GM12878 (cell line): ENCODE measurements around the gene RABEP1. TPM values are rescaled to one million over a fixed set of nuclear protein-coding genes. Genes with fewer than 3 reads are reported as not detected.

Experiments used
- ATF3 ChIP-seq: IDR thresholded peaks from 2 replicates; pipeline ENCODE4 v1.6.1; 2011; ENCODE audit warnings: low read depth, mild to moderate bottlenecking, low read length, moderate library complexity, borderline replicate concordance; ENCODE audit errors: extremely low read depth
- BCL3 ChIP-seq: IDR thresholded peaks from 2 replicates; pipeline ENCODE4 v1.6.1; 2011; ENCODE audit warnings: borderline replicate concordance, low read depth, mild to moderate bottlenecking, moderate library complexity, low read length; ENCODE audit not compliant: insufficient read depth, poor library complexity, severe bottlenecking
- CHD1 ChIP-seq: IDR thresholded peaks from 2 replicates; pipeline ENCODE4 v1.6.1; 2012; ENCODE audit warnings: low read depth, low read length, improper control_type of control experiment
- EGR1 ChIP-seq, 2 experiments: IDR thresholded peaks; 1 replicate in 1 of 2; 2 replicates in 1 of 2; pipeline ENCODE4 v1.6.1; 2011 to 2012; ENCODE audit warnings: low read depth in 2 of 2, low read length in 2 of 2, borderline replicate concordance in 1 of 2, mild to moderate bottlenecking in 1 of 2, moderate library complexity in 1 of 2
- HDGF ChIP-seq: fragments of 450-650 bp; IDR thresholded peaks from 2 replicates; pipeline ENCODE4 v1.6.1; 2016; ENCODE audit warnings: antibody characterized with exemption
- IKZF2 ChIP-seq, 2 experiments: fragments of 450-650 bp; IDR thresholded peaks; 2 replicates each; pipeline ENCODE4 v1.6.1; 2017; ENCODE audit warnings: mild to moderate bottlenecking in 2 of 2, moderate library complexity in 2 of 2
- MTA3 ChIP-seq: IDR thresholded peaks from 2 replicates; pipeline ENCODE4 v1.6.1; 2012; ENCODE audit warnings: low read length, inconsistent platforms, borderline replicate concordance
- MYC ChIP-seq: IDR thresholded peaks from 2 replicates; pipeline ENCODE4 v1.6.1; 2011; ENCODE audit warnings: mild to moderate bottlenecking, low read length, moderate library complexity, inconsistent platforms; ENCODE audit not compliant: insufficient read depth, insufficient replicate concordance, insufficient read length, severe bottlenecking
- NR2C2 ChIP-seq: IDR thresholded peaks from 2 replicates; pipeline ENCODE4 v1.6.1; 2011; ENCODE audit warnings: borderline replicate concordance, low read depth; ENCODE audit not compliant: control insufficient read depth, insufficient read length
- PKNOX1 ChIP-seq: fragments of 450-650 bp; IDR thresholded peaks from 2 replicates; pipeline ENCODE4 v1.6.1; 2016; ENCODE audit warnings: mild to moderate bottlenecking
- RAD51 ChIP-seq: fragments of 450-650 bp; IDR thresholded peaks from 2 replicates; pipeline ENCODE4 v1.6.1; 2016; ENCODE audit warnings: moderate library complexity, mild to moderate bottlenecking, inconsistent platforms
- RELB ChIP-seq: fragments of 450-650 bp; IDR thresholded peaks from 2 replicates; pipeline ENCODE4 v1.6.1; 2017; ENCODE audit warnings: low read depth, mild to moderate bottlenecking, moderate library complexity
- RUNX3 ChIP-seq: IDR thresholded peaks from 2 replicates; pipeline ENCODE4 v1.6.1; 2012; ENCODE audit warnings: low read length, inconsistent platforms
- SIN3A ChIP-seq: IDR thresholded peaks from 2 replicates; pipeline ENCODE4 v1.6.1; 2012; ENCODE audit warnings: low read depth, low read length, improper control_type of control experiment
- SMAD1 ChIP-seq: fragments of 450-650 bp; IDR thresholded peaks from 2 replicates; pipeline ENCODE4 v1.6.1; 2018; ENCODE audit warnings: mild to moderate bottlenecking, low read depth; ENCODE audit not compliant: partially characterized antibody
- USF1 ChIP-seq: IDR thresholded peaks from 2 replicates; pipeline ENCODE4 v1.6.1; 2011; ENCODE audit warnings: borderline replicate concordance, low read depth, mild to moderate bottlenecking, moderate library complexity, mixed read lengths, low read length; ENCODE audit not compliant: insufficient read depth; ENCODE audit errors: extremely low read length
- ZNF274 ChIP-seq: IDR thresholded peaks from one replicate; pipeline ENCODE4 v1.8.0; 2011; ENCODE audit not compliant: insufficient read length, insufficient read depth
- ZNF592 ChIP-seq: fragments of 450-650 bp; IDR thresholded peaks from 2 replicates; pipeline ENCODE4 v1.6.1; 2017; ENCODE audit warnings: mild to moderate bottlenecking, moderate library complexity
- polyA plus RNA-seq, 11 experiments: library from polyadenylated mRNA; depleted of rRNA in 4 of 11; unstranded in 6 of 11; stranded (reverse) in 5 of 11; fragments of >200 nt; fragmentation: Nextera tagmentation in 4 of 11; fragmentation: Illumina TruSeq in 1 of 11; extraction: Ambion mirVana in 4 of 11; extraction: Trizol in 1 of 11; gene quantifications; 1 replicate in 1 of 11; 2 replicates in 10 of 11; pipeline versions ENCODE4 v1.2.1 to v1.2.3, GENCODE V29; 2011 to 2016; ENCODE audit warnings: inconsistent platforms in 2 of 11, missing spikeins in 2 of 11, low read depth in 1 of 11
- total RNA-seq, 4 experiments: library from RNA; depleted of rRNA in 3 of 4; stranded (reverse); fragments of >200 nt in 3 of 4; fragmentation: Illumina TruSeq in 1 of 4; extraction: Trizol in 1 of 4; gene quantifications; 2 replicates each; pipeline versions ENCODE4 v1.2.1 to v1.2.3, GENCODE V29; 2013 to 2021

The RABEP1 gene
- total and polyA plus RNA-seq, 10 of the 15 experiments (the other 5 are each of a cell fraction or from before 2014, with no cell fraction given), result 13.4 to 71.4 (median 59.8) TPM

GRCh38 chr17:5241861-5242671 lies 40.0 kb upstream of the RABEP1 start (continued):
- TF ChIP-seq ATF3 (no peak), BCL3 (no peak), PKNOX1 (no peak; the same call in 1 of the 2 replicates), CHD1 (no peak), SMAD1 (peak; percentile 70), RAD51 (no peak), USF1 (no peak), IKZF2 (IDR thresholded peaks at IDR 0.05) (peak; percentile 95 to 97), RELB (peak; percentile 94), MTA3 (no peak; the same call in 1 of the 2 replicates), ZNF592 (0 out of 2 replicates have a peak, but pooled peaks have one; percentile 76), SIN3A (0 out of 2 replicates have a peak, but pooled peaks have one; percentile 42), MYC (no peak), HDGF (peak; percentile 28; the same call in 1 of the 2 replicates), ZNF274 (no peak), RUNX3 (no peak; the same call in 1 of the 2 replicates), EGR1 (IDR thresholded peaks at IDR 0.05; ENCODE audit: borderline replicate concordance in 1 of 2, low read depth in 2 of 2, low read length in 2 of 2) (no peak), NR2C2 (no peak)
